ENCODE measurements around the gene NR3C1. TPM values are rescaled to one million over a fixed set of nuclear protein-coding genes. Genes with fewer than 3 reads are reported as not detected.

Gene NR3C1
- total and polyA plus RNA-seq, 9 donors = 39.8 to 73.7 (median 58.8) TPM

GRCh38 chr5:143302341-143303045 lies 101.0 kb downstream of the NR3C1 start:
- peaks cover 25% of the 10 kb centered on the region for H3K36me3 ChIP-seq (ENCODE audit: control insufficient read depth, insufficient read depth, low read length)
- peaks cover 6% of the 10 kb centered on the region for H3K9me3 ChIP-seq (replicated peaks; ENCODE audit: control insufficient read depth, low read depth, low read length)
- DNase-seq = no peak
- no peaks in the 10 kb centered on the region for H3K4me1 ChIP-seq (ENCODE audit: control insufficient read depth, insufficient read depth, low read length)
- H3K27ac ChIP-seq (ENCODE audit: low read length) = no peak overlapping the region
- no peaks in the 10 kb centered on the region for H3K27me3 ChIP-seq (ENCODE audit: control insufficient read depth, insufficient read depth, low read length)
- no peak overlapping the region for H3K4me3 ChIP-seq (ENCODE audit: low read length)

- no peaks in the 10 kb centered on the region for H3K27me3 ChIP-seq (ENCODE audit: control insufficient read depth, insufficient read depth, low read length)
- WGBS (ENCODE audit: insufficient coverage) = 100% methylated on average over 1 of the region's 3 CpGs
- no peaks in the 10 kb centered on the region for H3K4me1 ChIP-seq (ENCODE audit: control insufficient read depth, insufficient read depth, low read length)
- H3K9me3 ChIP-seq (replicated peaks; ENCODE audit: control insufficient read depth, low read depth, low read length) = no peaks in the 10 kb centered on the region
- DNase-seq = no peak
- peaks cover 41% of the 10 kb centered on the region for H3K36me3 ChIP-seq (ENCODE audit: control insufficient read depth, insufficient read depth, low read length)
- no peak overlapping the region for H3K4me3 ChIP-seq (ENCODE audit: low read length)
- H3K27ac ChIP-seq (ENCODE audit: low read length) = no peak overlapping the region
Measured at GRCh38 chr5:143297756-143298155, 105.7 kb downstream of the NR3C1 start.

- no peak overlapping the region for H3K27ac ChIP-seq (ENCODE audit: low read length)
- H3K9me3 ChIP-seq (replicated peaks; ENCODE audit: control insufficient read depth, low read depth, low read length) = no peaks in the 10 kb centered on the region
- no CpG with 5 or more reads among the region's 2 CpGs for WGBS (ENCODE audit: insufficient coverage)
- no peaks in the 10 kb centered on the region for H3K4me1 ChIP-seq (ENCODE audit: control insufficient read depth, insufficient read depth, low read length)
- peaks cover 37% of the 10 kb centered on the region for H3K36me3 ChIP-seq (ENCODE audit: control insufficient read depth, insufficient read depth, low read length)
- H3K4me3 ChIP-seq (ENCODE audit: low read length) = no peak overlapping the region
- no peak for DNase-seq
- no peaks in the 10 kb centered on the region for H3K27me3 ChIP-seq (ENCODE audit: control insufficient read depth, insufficient read depth, low read length)
Measured at GRCh38 chr5:143290125-143290524, 113.4 kb downstream of the NR3C1 start.

- no peaks in the 10 kb centered on the region for H3K4me1 ChIP-seq (ENCODE audit: control insufficient read depth, insufficient read depth, low read length)
- no peak overlapping the region for H3K27ac ChIP-seq (ENCODE audit: low read length)
- no peak overlapping the region for H3K4me3 ChIP-seq (ENCODE audit: low read length)
- WGBS (ENCODE audit: insufficient coverage) = no CpG with 5 or more reads among the region's 3 CpGs
- H3K27me3 ChIP-seq (ENCODE audit: control insufficient read depth, insufficient read depth, low read length) = no peaks in the 10 kb centered on the region
- H3K36me3 ChIP-seq (ENCODE audit: control insufficient read depth, insufficient read depth, low read length) = peaks cover 11% of the 10 kb centered on the region
- H3K9me3 ChIP-seq (replicated peaks; ENCODE audit: control insufficient read depth, low read depth, low read length) = peaks cover 3% of the 10 kb centered on the region
- DNase-seq = no peak
Measured at GRCh38 chr5:143284521-143284920, 119.0 kb downstream of the NR3C1 start.

GRCh38 chr5:143284002-143284401 lies 119.5 kb downstream of the NR3C1 start:
- no peak for DNase-seq
- Histone ChIP-seq H3K4me1 (ENCODE audit: control insufficient read depth, insufficient read depth, low read length) (no peaks in the 10 kb centered on the region), H3K36me3 (ENCODE audit: control insufficient read depth, insufficient read depth, low read length) (peaks cover 11% of the 10 kb centered on the region), H3K27ac (ENCODE audit: low read length) (no peak overlapping the region), H3K27me3 (ENCODE audit: control insufficient read depth, insufficient read depth, low read length) (no peaks in the 10 kb centered on the region), H3K4me3 (ENCODE audit: low read length) (no peak overlapping the region), H3K9me3 (replicated peaks; ENCODE audit: control insufficient read depth, low read depth, low read length) (peaks cover 3% of the 10 kb centered on the region)
- WGBS (ENCODE audit: insufficient coverage) = 88% methylated on average over 3 of the region's 4 CpGs

- H3K27ac ChIP-seq (ENCODE audit: low read length) = no peak overlapping the region
Measured at GRCh38 chr5:143281226-143281625, 122.3 kb downstream of the NR3C1 start.

GRCh38 chr5:143279698-143280097 lies 123.8 kb downstream of the NR3C1 start:
- no peaks in the 10 kb centered on the region for H3K4me1 ChIP-seq (ENCODE audit: control insufficient read depth, insufficient read depth, low read length)
- WGBS (ENCODE audit: insufficient coverage) = no CpG with 5 or more reads among the region's 2 CpGs
- H3K4me3 ChIP-seq (ENCODE audit: low read length) = no peak overlapping the region
- H3K36me3 ChIP-seq (ENCODE audit: control insufficient read depth, insufficient read depth, low read length) = peaks cover 10% of the 10 kb centered on the region
- no peaks in the 10 kb centered on the region for H3K27me3 ChIP-seq (ENCODE audit: control insufficient read depth, insufficient read depth, low read length)
- no peak for DNase-seq
- H3K27ac ChIP-seq (ENCODE audit: low read length) = no peak overlapping the region
- peaks cover 3% of the 10 kb centered on the region for H3K9me3 ChIP-seq (replicated peaks; ENCODE audit: control insufficient read depth, low read depth, low read length)

More at GRCh38 chr5:143281226-143281625, 122.3 kb downstream of the NR3C1 start:
- DNase-seq = no peak
- no peaks in the 10 kb centered on the region for H3K27me3 ChIP-seq (ENCODE audit: control insufficient read depth, insufficient read depth, low read length)
- peaks cover 3% of the 10 kb centered on the region for H3K9me3 ChIP-seq (replicated peaks; ENCODE audit: control insufficient read depth, low read depth, low read length)
- H3K4me1 ChIP-seq (ENCODE audit: control insufficient read depth, insufficient read depth, low read length) = no peaks in the 10 kb centered on the region
- H3K4me3 ChIP-seq (ENCODE audit: low read length) = no peak overlapping the region
- no CpG with 5 or more reads among the region's 3 CpGs for WGBS (ENCODE audit: insufficient coverage)
- H3K36me3 ChIP-seq (ENCODE audit: control insufficient read depth, insufficient read depth, low read length) = peaks cover 10% of the 10 kb centered on the region

GRCh38 chr5:143277536-143277935 lies 126.0 kb downstream of the NR3C1 start:
- no peak for DNase-seq
- peaks cover 6% of the 10 kb centered on the region for H3K36me3 ChIP-seq (ENCODE audit: control insufficient read depth, insufficient read depth, low read length)
- H3K27ac ChIP-seq (ENCODE audit: low read length) = no peak overlapping the region
- H3K4me3 ChIP-seq (ENCODE audit: low read length) = no peak overlapping the region
- H3K27me3 ChIP-seq (ENCODE audit: control insufficient read depth, insufficient read depth, low read length) = no peaks in the 10 kb centered on the region
- no peaks in the 10 kb centered on the region for H3K4me1 ChIP-seq (ENCODE audit: control insufficient read depth, insufficient read depth, low read length)
- no peaks in the 10 kb centered on the region for H3K9me3 ChIP-seq (replicated peaks; ENCODE audit: control insufficient read depth, low read depth, low read length)
- no CpG with 5 or more reads among the region's 2 CpGs for WGBS (ENCODE audit: insufficient coverage)

GRCh38 chr5:143275512-143276363 lies 127.7 kb downstream of the NR3C1 start:
- Histone ChIP-seq H3K4me3 (ENCODE audit: low read length) (no peak overlapping the region), H3K27ac (ENCODE audit: low read length) (no peak overlapping the region), H3K4me1 (ENCODE audit: control insufficient read depth, insufficient read depth, low read length) (no peaks in the 10 kb centered on the region), H3K27me3 (ENCODE audit: control insufficient read depth, insufficient read depth, low read length) (no peaks in the 10 kb centered on the region), H3K36me3 (ENCODE audit: control insufficient read depth, insufficient read depth, low read length) (peaks cover 6% of the 10 kb centered on the region), H3K9me3 (replicated peaks; ENCODE audit: control insufficient read depth, low read depth, low read length) (no peaks in the 10 kb centered on the region)
- no peak for DNase-seq
- WGBS (ENCODE audit: insufficient coverage) = no CpG with 5 or more reads among the region's 6 CpGs

GRCh38 chr5:143274952-143275351 lies 128.5 kb downstream of the NR3C1 start:
- no peak overlapping the region for H3K4me3 ChIP-seq (ENCODE audit: low read length)
- H3K9me3 ChIP-seq (replicated peaks; ENCODE audit: control insufficient read depth, low read depth, low read length) = peaks cover 2% of the 10 kb centered on the region
- no peaks in the 10 kb centered on the region for H3K27me3 ChIP-seq (ENCODE audit: control insufficient read depth, insufficient read depth, low read length)
- no peak for DNase-seq
- no peak overlapping the region for H3K27ac ChIP-seq (ENCODE audit: low read length)
- peaks cover 6% of the 10 kb centered on the region for H3K36me3 ChIP-seq (ENCODE audit: control insufficient read depth, insufficient read depth, low read length)
- H3K4me1 ChIP-seq (ENCODE audit: control insufficient read depth, insufficient read depth, low read length) = no peaks in the 10 kb centered on the region
- WGBS (ENCODE audit: insufficient coverage) = 83% methylated on average over 1 of the region's 1 CpG
